ENCODE data around the gene CCR5.

DNA sequence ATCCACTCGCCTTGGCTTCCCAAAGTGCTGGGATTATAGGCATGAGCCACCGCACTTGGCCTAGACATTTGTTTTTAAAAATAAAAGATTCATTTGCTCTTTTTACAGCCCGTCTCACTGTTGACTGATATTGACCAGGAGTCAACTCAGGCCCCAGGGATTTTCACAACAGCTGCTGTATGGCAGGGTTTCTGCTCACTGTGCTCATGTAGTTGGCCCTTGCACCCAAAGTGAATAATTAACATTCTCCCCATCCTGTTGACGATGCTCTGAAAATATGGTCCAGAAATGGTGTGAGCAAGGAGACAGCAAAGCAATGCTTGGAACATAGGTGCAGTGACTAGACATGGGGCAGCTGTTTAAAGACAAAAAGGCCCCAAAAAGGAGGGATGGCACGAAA lies 2.9 kb upstream of the CCR5 start:
- TF ChIP-seq, protein P1, sequence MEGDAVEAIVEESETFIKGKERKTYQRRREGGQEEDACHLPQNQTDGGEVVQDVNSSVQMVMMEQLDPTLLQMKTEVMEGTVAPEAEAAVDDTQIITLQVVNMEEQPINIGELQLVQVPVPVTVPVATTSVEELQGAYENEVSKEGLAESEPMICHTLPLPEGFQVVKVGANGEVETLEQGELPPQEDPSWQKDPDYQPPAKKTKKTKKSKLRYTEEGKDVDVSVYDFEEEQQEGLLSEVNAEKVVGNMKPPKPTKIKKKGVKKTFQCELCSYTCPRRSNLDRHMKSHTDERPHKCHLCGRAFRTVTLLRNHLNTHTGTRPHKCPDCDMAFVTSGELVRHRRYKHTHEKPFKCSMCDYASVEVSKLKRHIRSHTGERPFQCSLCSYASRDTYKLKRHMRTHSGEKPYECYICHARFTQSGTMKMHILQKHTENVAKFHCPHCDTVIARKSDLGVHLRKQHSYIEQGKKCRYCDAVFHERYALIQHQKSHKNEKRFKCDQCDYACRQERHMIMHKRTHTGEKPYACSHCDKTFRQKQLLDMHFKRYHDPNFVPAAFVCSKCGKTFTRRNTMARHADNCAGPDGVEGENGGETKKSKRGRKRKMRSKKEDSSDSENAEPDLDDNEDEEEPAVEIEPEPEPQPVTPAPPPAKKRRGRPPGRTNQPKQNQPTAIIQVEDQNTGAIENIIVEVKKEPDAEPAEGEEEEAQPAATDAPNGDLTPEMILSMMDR (IDR thresholded peaks at IDR 0.05 in 2 of 3, conservative IDR thresholded peaks at IDR 0.05 in 1 of 3; ENCODE audit: borderline replicate concordance in 1 of 3, insufficient read depth in 1 of 3, low read depth in 2 of 3, low read length in 2 of 3), result no peak
- TF ChIP-seq POLR2AphosphoS5 (IDR thresholded peaks at IDR 0.05; ENCODE audit: low read depth, low read length), result no peak
- TF ChIP-seq ZNF274 (IDR thresholded peaks at IDR 0.05; ENCODE audit: low read depth, low read length), result no peak
- no peak for TF ChIP-seq ZFX (IDR thresholded peaks at IDR 0.05)
- TF ChIP-seq, protein P2, sequence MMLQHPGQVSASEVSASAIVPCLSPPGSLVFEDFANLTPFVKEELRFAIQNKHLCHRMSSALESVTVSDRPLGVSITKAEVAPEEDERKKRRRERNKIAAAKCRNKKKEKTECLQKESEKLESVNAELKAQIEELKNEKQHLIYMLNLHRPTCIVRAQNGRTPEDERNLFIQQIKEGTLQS (IDR thresholded peaks at IDR 0.05), result no peak
- no peak for TF ChIP-seq SP1 (IDR thresholded peaks at IDR 0.05; ENCODE audit: low read depth)
- TF ChIP-seq EZH2 (IDR thresholded peaks at IDR 0.05), result no peak
- no peak for TF ChIP-seq TCF7L2 (IDR thresholded peaks at IDR 0.05; ENCODE audit: borderline replicate concordance, extremely low read depth, insufficient read depth, insufficient read length)
- no peak for TF ChIP-seq POLR2A (IDR thresholded peaks at IDR 0.05; ENCODE audit: borderline replicate concordance, extremely low read depth, insufficient read depth, insufficient read length)
- TF ChIP-seq EZH2phosphoT487 (IDR thresholded peaks at IDR 0.05; ENCODE audit: borderline replicate concordance), result no peak
- TF ChIP-seq, protein P3, sequence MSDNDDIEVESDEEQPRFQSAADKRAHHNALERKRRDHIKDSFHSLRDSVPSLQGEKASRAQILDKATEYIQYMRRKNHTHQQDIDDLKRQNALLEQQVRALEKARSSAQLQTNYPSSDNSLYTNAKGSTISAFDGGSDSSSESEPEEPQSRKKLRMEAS (IDR thresholded peaks at IDR 0.05), result no peak

All from HCT116 (cell line).